Stimulated activated CD8-positive, alpha-beta memory T cell treated with anti-CD3 and anti-CD28 coated beads, Interleukin-15, amount 100 ng/mL, for 24 hours (primary cell): ENCODE results near the gene CD164.
"Not testable (repeated sequence)": the region's sequence is repeated elsewhere in the genome, so short reads cannot be mapped to it uniquely, and the experiment has no call there.

Source experiments
- DNase-seq: peaks from one replicate; pipeline ENCODE4 v3.0.0-alpha.2; 2020; ENCODE audit warnings: low read depth

Gene CD164

GRCh38 chr6:109374326-109374892, 7.9 kb downstream of the CD164 start:
- no peak for DNase-seq

- no peak for DNase-seq
Observed at GRCh38 chr6:109373762-109374161, 8.5 kb downstream of the CD164 start.

- DNase-seq: no peak
Observed at GRCh38 chr6:109373331-109373730, 8.9 kb downstream of the CD164 start.

GRCh38 chr6:109372130-109372529, 10.1 kb downstream of the CD164 start:
- no peak for DNase-seq

GRCh38 chr6:109370792-109371191, 11.5 kb downstream of the CD164 start:
- no peak for DNase-seq

GRCh38 chr6:109370336-109370735, 11.9 kb downstream of the CD164 start:
- no peak for DNase-seq

- no peak for DNase-seq
Observed at GRCh38 chr6:109369728-109370127, 12.5 kb downstream of the CD164 start.

- not testable (repeated sequence) for DNase-seq
Observed at GRCh38 chr6:109364382-109365078, 17.7 kb downstream of the CD164 start.

- DNase-seq: no peak
Observed at GRCh38 chr6:109363753-109364152, 18.5 kb downstream of the CD164 start.

- no peak for DNase-seq
Observed at GRCh38 chr6:109362102-109362884, 20.0 kb downstream of the CD164 start.

GRCh38 chr6:109360791-109361190, 21.5 kb downstream of the CD164 start:
- DNase-seq: no peak

- no peak for DNase-seq
Observed at GRCh38 chr6:109360281-109360680, 22.0 kb downstream of the CD164 start.

- no peak for DNase-seq
Observed at GRCh38 chr6:109359248-109359647, 23.0 kb downstream of the CD164 start.

GRCh38 chr6:109358204-109358603, 24.1 kb downstream of the CD164 start:
- DNase-seq: no peak

- no peak for DNase-seq
Observed at GRCh38 chr6:109356237-109356636, 26.0 kb downstream of the CD164 start.

- no peak for DNase-seq
Observed at GRCh38 chr6:109351231-109352130, 30.8 kb downstream of the CD164 start.

- no peak for DNase-seq
Observed at GRCh38 chr6:109349419-109349987, 32.8 kb downstream of the CD164 start.

- no peak for DNase-seq
Observed at GRCh38 chr6:109348226-109348625, 34.0 kb downstream of the CD164 start.

GRCh38 chr6:109347779-109348178, 34.5 kb downstream of the CD164 start:
- no peak for DNase-seq

- no peak for DNase-seq
Observed at GRCh38 chr6:109345986-109346385, 36.3 kb downstream of the CD164 start.

- no peak for DNase-seq
Observed at GRCh38 chr6:109344226-109344625, 38.0 kb downstream of the CD164 start.

- DNase-seq: no peak
Observed at GRCh38 chr6:109343518-109343917, 38.7 kb downstream of the CD164 start.
